H1 (cell line): ENCODE data around the gene SLC35F1. TPM values are rescaled to one million over a fixed set of nuclear protein-coding genes. Genes with fewer than 3 reads are reported as not detected.

ENCODE experiments used
- EP300 ChIP-seq, 2 experiments: IDR thresholded peaks; 1 replicate in 1 of 2; 2 replicates in 1 of 2; pipeline ENCODE4 v1.6.1; 2011 to 2012; ENCODE audit warnings: low read depth in 2 of 2, low read length in 2 of 2, mild to moderate bottlenecking in 2 of 2, borderline replicate concordance in 1 of 2, inconsistent platforms in 1 of 2, moderate library complexity in 1 of 2
- SP4 ChIP-seq: IDR thresholded peaks from 2 replicates; pipeline ENCODE4 v1.6.1; 2012; ENCODE audit warnings: low read length, inconsistent platforms
- polyA plus RNA-seq, 7 experiments: library from polyadenylated mRNA; depleted of rRNA in 3 of 7; stranded (reverse) in 5 of 7; unstranded in 2 of 7; fragments of >200 nt in 5 of 7; fragments of 200-250 nt in 2 of 7; gene quantifications; 1 replicate in 5 of 7; 2 replicates in 1 of 7; 4 replicates in 1 of 7; pipeline versions ENCODE4 v1.2.1 to v1.2.3, GENCODE V29; 2011 to 2013; ENCODE audit warnings: missing spikeins in 2 of 7, mixed read lengths in 2 of 7
- total RNA-seq: library from RNA; stranded (reverse); fragmentation: NEBNext Ultra II Directional; extraction: Animal tissue kit (Norgen Biotek cat#: 25700); gene quantifications from 2 replicates; pipeline ENCODE4 v1.2.1, GENCODE V29; 2021

SLC35F1 gene
- total and polyA plus RNA-seq, 2 of the 8 experiments (the other 6 are each of a cell fraction or from before 2014, with no cell fraction given), result 7.0 to 10.0 TPM

DNA sequence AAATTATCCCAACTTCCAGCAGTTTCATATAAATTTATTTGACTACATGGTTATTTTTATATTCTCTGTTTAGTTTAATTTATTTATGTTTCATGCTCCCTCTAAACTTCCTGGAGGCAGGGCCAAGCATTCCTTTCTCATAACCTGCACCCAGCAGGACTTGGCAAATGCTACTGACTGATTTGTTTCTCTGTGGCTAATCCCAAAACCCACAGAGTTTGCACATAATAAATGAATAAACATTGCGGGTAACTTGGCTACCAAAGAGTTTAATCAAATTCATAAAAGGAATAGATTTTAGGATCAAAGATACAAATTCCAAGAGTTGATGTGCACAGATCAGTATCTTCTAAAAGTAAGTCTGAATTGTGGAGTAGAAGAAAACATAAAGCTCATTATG, 239.5 kb downstream of the SLC35F1 start (continued):
- no peak for TF ChIP-seq SP4
- TF ChIP-seq EP300 (IDR thresholded peaks at IDR 0.05; ENCODE audit: borderline replicate concordance in 1 of 2, low read depth in 2 of 2, low read length in 2 of 2), result no peak
- TF ChIP-seq, all 59 proteins: peak for 0
